HS-5 (cell line): ENCODE results near the gene DSC1.
A peak's percentile ranks its signal among the peaks of the same experiment; 100 is the strongest.
"Not testable (repeated sequence)": the region's sequence is repeated elsewhere in the genome, so short reads cannot be mapped to it uniquely, and the experiment has no call there.

Experiments
- DNase-seq: peaks from one replicate; pipeline ENCODE4 v3.0.0-alpha.2; 2012; ENCODE audit warnings: low read depth

Gene DSC1

GRCh38 chr18:31162825-31163435 is at the start of gene DSC1:
Gene DSC1 (minus strand): TSS chr18:31162856. CDS start chr18:31162594, 262 bp downstream.
- no peak for DNase-seq

GRCh38 chr18:31211047-31211446 is 48.4 kb upstream of the DSC1 start:
- DNase-seq = no peak

GRCh38 chr18:31209041-31209440 is 46.4 kb upstream of the DSC1 start:
- DNase-seq = no peak

GRCh38 chr18:31207391-31207790 is 44.7 kb upstream of the DSC1 start:
- no peak for DNase-seq

GRCh38 chr18:31206787-31207381 is 44.2 kb upstream of the DSC1 start:
- DNase-seq = peak; percentile 26

- DNase-seq = no peak
Observed at GRCh38 chr18:31206071-31206470, 43.4 kb upstream of the DSC1 start.

GRCh38 chr18:31205273-31205672 is 42.6 kb upstream of the DSC1 start:
- no peak for DNase-seq

- DNase-seq = no peak
Observed at GRCh38 chr18:31204833-31205232, 42.2 kb upstream of the DSC1 start.

- DNase-seq = no peak
Observed at GRCh38 chr18:31204166-31204565, 41.5 kb upstream of the DSC1 start.

GRCh38 chr18:31203794-31204148 is 41.1 kb upstream of the DSC1 start:
- no peak for DNase-seq

GRCh38 chr18:31203096-31203793 is 40.6 kb upstream of the DSC1 start:
- DNase-seq = no peak

- no peak for DNase-seq
Observed at GRCh38 chr18:31199190-31199769, 36.6 kb upstream of the DSC1 start.

- no peak for DNase-seq
Observed at GRCh38 chr18:31197676-31198075, 35.0 kb upstream of the DSC1 start.

GRCh38 chr18:31195063-31195462 is 32.4 kb upstream of the DSC1 start:
- DNase-seq = no peak

GRCh38 chr18:31192086-31192776 is 29.6 kb upstream of the DSC1 start:
- DNase-seq = no peak

- no peak for DNase-seq
Observed at GRCh38 chr18:31190919-31191318, 28.3 kb upstream of the DSC1 start.

- no peak for DNase-seq
Observed at GRCh38 chr18:31189757-31190156, 27.1 kb upstream of the DSC1 start.

- DNase-seq = no peak
Observed at GRCh38 chr18:31185186-31185950, 22.7 kb upstream of the DSC1 start.

GRCh38 chr18:31183302-31183701 is 20.6 kb upstream of the DSC1 start:
- DNase-seq = no peak

GRCh38 chr18:31177369-31177768 is 14.7 kb upstream of the DSC1 start:
- not testable (repeated sequence) for DNase-seq

GRCh38 chr18:31176531-31176930 is 13.9 kb upstream of the DSC1 start:
- peak; percentile 9 for DNase-seq
